Keratinocyte (primary cell): Measurements from ENCODE around the gene MED4.

Source experiments
- CTCF ChIP-seq, 3 experiments: IDR thresholded peaks in 1 of 3; conservative IDR thresholded peaks in 1 of 3; optimal IDR thresholded peaks in 1 of 3; 2 replicates in 2 of 3; 3 replicates in 1 of 3; pipeline versions ENCODE3 to v1.5.1; 2011; ENCODE audit warnings: low read length in 3 of 3, mild to moderate bottlenecking in 3 of 3, moderate library complexity in 2 of 3, control low read depth in 1 of 3, inconsistent platforms in 1 of 3; ENCODE audit not compliant: insufficient read depth in 2 of 3; ENCODE audit errors: extremely low read depth in 1 of 3
- EZH2 ChIP-seq: IDR thresholded peaks from one replicate; pipeline ENCODE4 v1.6.1; 2012; ENCODE audit warnings: inconsistent platforms, mild to moderate bottlenecking, low read length, moderate library complexity

DNA sequence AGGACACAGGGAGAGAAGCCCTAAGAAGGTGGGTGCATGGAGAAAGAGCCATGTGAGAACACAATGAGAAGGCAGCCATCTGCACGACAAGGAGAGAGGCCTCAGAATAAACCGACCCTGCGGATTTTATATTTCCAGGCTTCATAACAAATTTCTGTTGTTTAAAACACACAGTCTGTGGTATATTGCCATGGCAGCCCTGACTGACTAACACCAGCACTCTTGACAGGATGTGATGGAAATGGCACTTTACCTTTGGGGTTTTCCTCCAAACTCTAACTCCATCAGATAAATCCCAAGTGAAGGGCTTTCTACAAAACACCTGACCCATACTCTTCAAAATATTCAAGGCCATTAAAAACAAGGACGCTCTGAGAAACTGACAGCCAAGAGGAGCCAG lies 13.2 kb upstream of the MED4 start:
- TF ChIP-seq CTCF (optimal IDR thresholded peaks at IDR 0.05 in 1 of 3, IDR thresholded peaks at IDR 0.05 in 1 of 3, conservative IDR thresholded peaks at IDR 0.05 in 1 of 3; ENCODE audit: extremely low read depth in 1 of 3, insufficient read depth in 2 of 3, low read length in 3 of 3) (no peak), EZH2 (no peak)
